OCI-LY3 (cell line): ENCODE measurements around the gene SERPINA10.

Experiments
- H2AFZ ChIP-seq: fragments of 200-600, 300-600 bp; shearing (Covaris generic); 2 replicates; pipeline ENCODE4 v1.6.0; 2014; ENCODE audit warnings: antibody characterized with exemption, low read depth, low read length
- H3K27ac ChIP-seq: fragments of 200-600, 300-600 bp; sonication (generic); 2 replicates; pipeline ENCODE4 v1.5.1; 2014; ENCODE audit warnings: mild to moderate bottlenecking, low read length, moderate library complexity, mixed read lengths
- H3K27me3 ChIP-seq: fragments of 200-600, 300-600 bp; sonication (generic); 2 replicates; pipeline ENCODE4 v1.6.1; 2014; ENCODE audit warnings: low read depth, low read length, mixed read lengths
- H3K36me3 ChIP-seq: fragments of 200-600, 300-600 bp; sonication (generic); replicated peaks from 2 replicates; pipeline ENCODE3; 2014; ENCODE audit warnings: low read depth, low read length, mixed read lengths
- H3K4me1 ChIP-seq: fragments of 300-600, 200-600 bp; sonication (generic); 2 replicates; pipeline ENCODE4 v1.6.1; 2014; ENCODE audit warnings: low read length, mixed read lengths
- H3K4me2 ChIP-seq: fragments of 200-600, 300-600 bp; sonication (generic); 2 replicates; pipeline ENCODE4 v1.6.1; 2014; ENCODE audit warnings: low read length, mixed read lengths
- H3K4me3 ChIP-seq: fragments of 300-600, 200-600 bp; sonication (generic); 2 replicates; pipeline ENCODE4 v1.5.1; 2014; ENCODE audit warnings: antibody characterized with exemption, mild to moderate bottlenecking, low read length, moderate library complexity
- H3K79me2 ChIP-seq: fragments of 300-600, 200-600 bp; shearing (Covaris generic); 2 replicates; pipeline ENCODE4 v1.6.1; 2014; ENCODE audit warnings: mild to moderate bottlenecking, low read length, mixed read lengths
- H3K9ac ChIP-seq: fragments of 300-600, 200-600 bp; shearing (Covaris generic); 2 replicates; pipeline ENCODE4 v1.6.0; 2014; ENCODE audit warnings: mild to moderate bottlenecking, low read length, moderate library complexity
- H3K9me3 ChIP-seq: fragments of 200-600, 300-600 bp; shearing (Covaris generic); 2 replicates; pipeline ENCODE4 v1.6.1; 2014; ENCODE audit warnings: low read length, mixed read lengths; ENCODE audit not compliant: insufficient read depth
- H4K20me1 ChIP-seq: fragments of 200-600, 300-600 bp; sonication (generic); 2 replicates; pipeline ENCODE4 v1.6.1; 2016; ENCODE audit warnings: low read length, mixed read lengths; ENCODE audit not compliant: insufficient read depth
- EZH2phosphoT487 ChIP-seq: fragments of 200-600 bp; shearing (Covaris generic); IDR thresholded peaks from 2 replicates; pipeline ENCODE4 v1.6.1; 2018; ENCODE audit warnings: antibody characterized with exemption, mixed run types, low read depth
- TF ChIP-seq, protein P1 (sequence below): fragments of 200-600, 300-600 bp; sonication (generic); IDR thresholded peaks from 2 replicates; pipeline ENCODE4 v1.5.1; 2014; ENCODE audit warnings: antibody characterized with exemption, low read length, low read depth

Gene SERPINA10

DNA sequence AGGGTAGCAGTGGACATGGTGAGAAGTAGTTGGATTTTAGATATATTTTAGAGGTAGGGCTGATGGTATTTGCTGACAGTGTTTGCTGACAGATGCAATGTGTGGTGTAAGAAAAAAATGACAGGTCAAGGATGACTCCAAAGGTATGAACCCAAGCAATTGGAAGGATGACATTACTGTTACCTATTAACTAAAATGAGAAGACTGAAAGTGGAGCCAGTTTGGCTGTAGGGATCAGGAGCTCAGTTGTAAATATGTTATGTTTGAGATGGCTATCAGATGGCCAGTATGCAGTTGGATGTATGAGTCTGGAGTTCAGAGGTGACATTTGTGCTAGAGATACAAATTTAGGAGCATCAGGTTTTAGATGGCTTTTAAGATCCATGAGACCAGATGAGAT, 47.5 kb upstream of the SERPINA10 start:
- Histone ChIP-seq H3K27me3 (no peaks in the 10 kb centered on the region), H3K4me3 (no peak overlapping the region), H3K27ac (no peak overlapping the region), H2AFZ (no peak overlapping the region), H3K36me3 (peaks cover 37% of the 10 kb centered on the region), H4K20me1 (no peaks in the 10 kb centered on the region), H3K4me1 (peaks cover 22% of the 10 kb centered on the region), H3K79me2 (no peaks in the 10 kb centered on the region), H3K9ac (no peak overlapping the region), H3K4me2 (no peak overlapping the region), H3K9me3 (peaks cover 31% of the 10 kb centered on the region)
- TF ChIP-seq EZH2phosphoT487, result no peak
- TF ChIP-seq, protein P1, sequence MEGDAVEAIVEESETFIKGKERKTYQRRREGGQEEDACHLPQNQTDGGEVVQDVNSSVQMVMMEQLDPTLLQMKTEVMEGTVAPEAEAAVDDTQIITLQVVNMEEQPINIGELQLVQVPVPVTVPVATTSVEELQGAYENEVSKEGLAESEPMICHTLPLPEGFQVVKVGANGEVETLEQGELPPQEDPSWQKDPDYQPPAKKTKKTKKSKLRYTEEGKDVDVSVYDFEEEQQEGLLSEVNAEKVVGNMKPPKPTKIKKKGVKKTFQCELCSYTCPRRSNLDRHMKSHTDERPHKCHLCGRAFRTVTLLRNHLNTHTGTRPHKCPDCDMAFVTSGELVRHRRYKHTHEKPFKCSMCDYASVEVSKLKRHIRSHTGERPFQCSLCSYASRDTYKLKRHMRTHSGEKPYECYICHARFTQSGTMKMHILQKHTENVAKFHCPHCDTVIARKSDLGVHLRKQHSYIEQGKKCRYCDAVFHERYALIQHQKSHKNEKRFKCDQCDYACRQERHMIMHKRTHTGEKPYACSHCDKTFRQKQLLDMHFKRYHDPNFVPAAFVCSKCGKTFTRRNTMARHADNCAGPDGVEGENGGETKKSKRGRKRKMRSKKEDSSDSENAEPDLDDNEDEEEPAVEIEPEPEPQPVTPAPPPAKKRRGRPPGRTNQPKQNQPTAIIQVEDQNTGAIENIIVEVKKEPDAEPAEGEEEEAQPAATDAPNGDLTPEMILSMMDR, result no peak

DNA sequence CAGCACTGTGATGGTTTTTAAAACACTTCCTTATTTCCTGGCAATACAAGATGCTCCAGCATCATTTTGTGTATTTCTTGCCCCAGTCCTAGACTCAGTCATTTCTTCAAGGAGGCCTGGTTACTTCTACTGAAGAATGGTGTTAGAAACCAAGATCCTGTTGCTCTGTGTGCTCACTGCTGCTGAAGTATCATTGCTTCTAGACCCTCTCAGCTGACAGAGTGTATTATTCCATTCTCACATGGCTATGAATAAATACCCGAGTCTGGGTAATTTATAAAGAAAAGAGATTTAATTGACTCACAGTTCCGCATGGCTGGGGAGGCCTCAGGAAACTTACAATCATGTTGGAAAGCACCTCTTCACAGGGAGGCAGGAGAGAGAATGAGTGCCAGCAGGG, 45.0 kb upstream of the SERPINA10 start:
- Histone ChIP-seq H3K9me3 (peaks cover 8% of the 10 kb centered on the region), H3K4me2 (no peak overlapping the region), H3K4me1 (peaks cover 10% of the 10 kb centered on the region; the same call in 1 of the 2 replicates)

DNA sequence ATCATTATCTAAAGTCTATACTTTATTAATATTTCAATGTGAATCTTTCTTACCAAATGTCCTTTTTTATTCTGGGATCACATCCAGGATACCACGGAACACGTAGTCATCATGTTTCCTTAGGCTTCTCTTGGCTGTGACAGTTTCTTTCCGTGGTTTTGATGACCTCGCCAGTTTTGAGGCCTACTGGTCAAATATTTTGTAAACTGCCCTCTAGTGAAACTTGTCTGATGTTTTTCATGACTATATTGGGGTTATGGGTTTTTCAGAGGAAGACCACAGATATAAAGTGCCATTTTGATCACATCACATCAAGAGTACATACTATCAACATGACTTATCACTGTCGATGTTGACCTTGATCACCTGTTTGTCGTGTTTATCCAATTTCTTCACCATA, 44.2 kb upstream of the SERPINA10 start:
- no peaks in the 10 kb centered on the region for H3K27me3 ChIP-seq
- H2AFZ ChIP-seq, result no peak overlapping the region
- no peak overlapping the region for H3K4me3 ChIP-seq
- H3K79me2 ChIP-seq, result no peaks in the 10 kb centered on the region
- H3K4me2 ChIP-seq, result no peak overlapping the region
- H3K9me3 ChIP-seq, result peaks cover 8% of the 10 kb centered on the region
- no peak for TF ChIP-seq EZH2phosphoT487
- TF ChIP-seq, protein P1, result no peak
- no peak overlapping the region for H3K9ac ChIP-seq
- H4K20me1 ChIP-seq, result no peaks in the 10 kb centered on the region
- peaks cover 7% of the 10 kb centered on the region for H3K36me3 ChIP-seq
- no peak overlapping the region for H3K27ac ChIP-seq
- H3K4me1 ChIP-seq, result peaks cover 8% of the 10 kb centered on the region; the same call in 1 of the 2 replicates

More for the DNA sequence above, 45.0 kb upstream of the SERPINA10 start:
- Histone ChIP-seq H4K20me1 (no peaks in the 10 kb centered on the region), H3K27ac (no peak overlapping the region), H3K9ac (no peak overlapping the region), H3K4me3 (no peak overlapping the region), H3K79me2 (no peaks in the 10 kb centered on the region), H3K27me3 (no peaks in the 10 kb centered on the region), H3K36me3 (peaks cover 13% of the 10 kb centered on the region), H2AFZ (no peak overlapping the region)
- no peak for TF ChIP-seq EZH2phosphoT487
- TF ChIP-seq, protein P1, result no peak

DNA sequence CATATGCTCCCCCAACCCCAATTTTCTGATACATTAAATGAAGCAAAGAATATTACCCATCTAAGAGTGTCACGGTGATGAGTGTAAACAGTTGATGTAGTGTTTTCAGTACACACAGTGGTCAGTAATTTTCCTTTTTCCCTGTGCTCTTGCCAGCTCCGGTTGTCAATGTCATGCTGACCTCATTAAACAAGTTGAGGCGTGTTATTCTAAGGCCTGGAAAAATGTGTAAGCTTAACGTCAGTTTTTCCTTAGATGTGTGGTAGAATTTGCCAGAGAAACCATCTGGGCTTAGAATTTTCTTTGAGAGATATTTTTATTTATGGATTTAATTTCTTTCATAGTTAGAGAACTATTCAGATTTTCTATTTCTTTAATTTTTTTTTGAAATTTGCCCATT, 41.8 kb upstream of the SERPINA10 start:
- Histone ChIP-seq H3K9me3 (no peaks in the 10 kb centered on the region; the same call in 1 of the 2 replicates), H3K4me3 (no peak overlapping the region), H3K36me3 (peaks cover 2% of the 10 kb centered on the region), H3K27me3 (no peaks in the 10 kb centered on the region), H4K20me1 (no peaks in the 10 kb centered on the region), H2AFZ (no peak overlapping the region), H3K4me2 (no peak overlapping the region), H3K79me2 (no peaks in the 10 kb centered on the region), H3K9ac (no peak overlapping the region), H3K27ac (no peak overlapping the region), H3K4me1 (no peaks in the 10 kb centered on the region)
- no peak for TF ChIP-seq EZH2phosphoT487
- TF ChIP-seq, protein P1, result no peak
